HFFc6 (cell line): ENCODE measurements around the gene EIF5. TPM values are rescaled to one million over a fixed set of nuclear protein-coding genes. Genes with fewer than 3 reads are reported as not detected.

Experiments used
- DNase-seq: peaks from one replicate; pipeline ENCODE4 v3.0.0-alpha.2; 2018
- H3K27ac Mint-ChIP-seq: 2 replicates; pipeline ENCODE4 v1.8.0; 2020; ENCODE audit warnings: mild to moderate bottlenecking, mixed read lengths
- H3K27me3 Mint-ChIP-seq: 2 replicates; pipeline ENCODE4 v1.8.0; 2021; ENCODE audit warnings: mild to moderate bottlenecking, moderate library complexity, mixed read lengths; ENCODE audit not compliant: insufficient read depth
- H3K36me3 Mint-ChIP-seq: 2 replicates; pipeline ENCODE4 v1.8.0; 2021; ENCODE audit warnings: low read depth, mixed read lengths
- H3K4me1 Mint-ChIP-seq: 2 replicates; pipeline ENCODE4 v1.8.0; 2020; ENCODE audit warnings: low read depth, mixed read lengths
- H3K4me3 Mint-ChIP-seq: 2 replicates; pipeline ENCODE4 v1.8.0; 2020; ENCODE audit warnings: mild to moderate bottlenecking, moderate library complexity, mixed read lengths
- H3K9me3 Mint-ChIP-seq: 2 replicates; pipeline ENCODE4 v1.8.0; 2020; ENCODE audit warnings: mild to moderate bottlenecking, mixed read lengths
- CTCF ChIP-seq: fragments of 200-600 bp; sonication (generic); IDR thresholded peaks from 2 replicates; pipeline ENCODE4 v1.5.0; 2021; ENCODE audit warnings: antibody characterized with exemption, mild to moderate bottlenecking
- total RNA-seq, 6 experiments: library from RNA; stranded (reverse); fragmentation: NEBNext Ultra II Directional; extraction: Animal tissue kit (Norgen Biotek cat#: 25700); gene quantifications; 2 replicates in 1 of 6; 3 replicates in 5 of 6; pipeline ENCODE4 v1.2.3, GENCODE V29; 2021

The EIF5 gene
- total RNA-seq, 6 experiments from 2014 or later, result 181 to 217 (median 203) TPM

- Mint-ChIP-seq H3K9me3 (no peaks in the 10 kb centered on the region), H3K36me3 (no peaks in the 10 kb centered on the region), H3K27ac (no peak overlapping the region; the same call in 1 of the 2 replicates), H3K4me3 (no peak overlapping the region), H3K27me3 (peaks cover 2% of the 10 kb centered on the region; the same call in 1 of the 2 replicates), H3K4me1 (peaks cover 27% of the 10 kb centered on the region)
- no peak for TF ChIP-seq CTCF
- DNase-seq, result no peak
Measured at GRCh38 chr14:103374121-103374520, 40.1 kb downstream of the EIF5 start.

GRCh38 chr14:103377522-103378037, 43.5 kb downstream of the EIF5 start:
- H3K9me3 Mint-ChIP-seq, result no peaks in the 10 kb centered on the region
- no peaks in the 10 kb centered on the region for H3K36me3 Mint-ChIP-seq
- TF ChIP-seq CTCF, result no peak
- no peak for DNase-seq
- H3K27ac Mint-ChIP-seq, result no peak overlapping the region
- H3K4me1 Mint-ChIP-seq, result peaks cover 36% of the 10 kb centered on the region
- no peak overlapping the region for H3K4me3 Mint-ChIP-seq
- peaks cover 2% of the 10 kb centered on the region; the same call in 1 of the 2 replicates for H3K27me3 Mint-ChIP-seq

GRCh38 chr14:103378038-103378854, 44.2 kb downstream of the EIF5 start:
- TF ChIP-seq CTCF, result no peak
- Mint-ChIP-seq H3K4me3 (no peak overlapping the region), H3K4me1 (peaks cover 36% of the 10 kb centered on the region), H3K27ac (no peak overlapping the region), H3K36me3 (no peaks in the 10 kb centered on the region), H3K9me3 (no peaks in the 10 kb centered on the region), H3K27me3 (peaks cover 2% of the 10 kb centered on the region)
- no peak for DNase-seq

GRCh38 chr14:103380719-103381377, 46.8 kb downstream of the EIF5 start:
- Mint-ChIP-seq H3K4me1 (peaks cover 36% of the 10 kb centered on the region), H3K27ac (peak overlapping the region; percentile 37), H3K36me3 (peaks cover under 1% of the 10 kb centered on the region), H3K27me3 (peaks cover 2% of the 10 kb centered on the region), H3K9me3 (no peaks in the 10 kb centered on the region), H3K4me3 (no peak overlapping the region)
- no peak for DNase-seq
- no peak for TF ChIP-seq CTCF

- peak; percentile 77 for DNase-seq
- Mint-ChIP-seq H3K36me3 (peaks cover 11% of the 10 kb centered on the region), H3K4me3 (peak overlapping the region; percentile 54), H3K9me3 (no peaks in the 10 kb centered on the region), H3K27me3 (peaks cover 2% of the 10 kb centered on the region), H3K27ac (peak overlapping the region; percentile 83), H3K4me1 (peaks cover 42% of the 10 kb centered on the region)
- TF ChIP-seq CTCF, result no peak
Measured at GRCh38 chr14:103382376-103382775, 48.3 kb downstream of the EIF5 start.
